Activated CD8-positive, alpha-beta T cell treated with anti-CD3 and anti-CD28 coated beads for 36 hours (primary cell): ENCODE measurements around the gene NSL1. TPM values are rescaled to one million over a fixed set of nuclear protein-coding genes. Genes with fewer than 3 reads are reported as not detected.

Experiments used
- ATAC-seq: fragments of 200-7000 bp; cut with Tn5 transposase; one replicate; pipeline ENCODE4 v1.10.0; 2021; ENCODE audit warnings: mild to moderate bottlenecking, moderate library complexity
- CTCF ChIA-PET: fragments of 350-600 bp; sonication (Branson Sonifier 250); formaldehyde crosslinking; loops from one replicate; lab custom pipeline; 2021; ENCODE audit warnings: antibody characterized with exemption; lab: Charles Lee
- POLR2A ChIA-PET: fragments of 350-600 bp; sonication (Branson Sonifier 250); formaldehyde crosslinking; loops from one replicate; lab custom pipeline; 2021; ENCODE audit warnings: antibody characterized with exemption; lab: Charles Lee
- DNase-seq: peaks from one replicate; pipeline ENCODE4 v3.0.0-alpha.2; 2020
- H3K27ac Mint-ChIP-seq: one replicate; pipeline ENCODE4 v1.8.0; 2021; ENCODE audit warnings: mild to moderate bottlenecking, mixed read lengths
- H3K27me3 Mint-ChIP-seq: one replicate; pipeline ENCODE4 v1.8.0; 2021; ENCODE audit warnings: mixed read lengths
- H3K36me3 Mint-ChIP-seq: one replicate; pipeline ENCODE4 v1.8.0; 2021; ENCODE audit warnings: low read depth, mixed read lengths
- H3K4me1 Mint-ChIP-seq: one replicate; pipeline ENCODE4 v1.8.0; 2021; ENCODE audit warnings: low read depth, mixed read lengths
- H3K4me3 Mint-ChIP-seq: one replicate; pipeline ENCODE4 v1.8.0; 2021; ENCODE audit warnings: mild to moderate bottlenecking, moderate library complexity, mixed read lengths
- H3K9me3 Mint-ChIP-seq: one replicate; pipeline ENCODE4 v1.8.0; 2021; ENCODE audit warnings: mixed read lengths
- CTCF ChIP-seq: fragments of 200-600 bp; IDR thresholded peaks from one replicate; pipeline ENCODE4 v1.8.0; 2022; ENCODE audit warnings: antibody characterized with exemption, mild to moderate bottlenecking
- intact Hi-C: fragments of 100-400 bp; cut with micrococcal nuclease; formaldehyde crosslinking; loops from one replicate; pipeline ENCODE4 v1.10.0; 2022
- total RNA-seq, 2 experiments: library from RNA; stranded (reverse); gene quantifications; one replicate each; pipeline ENCODE4 v1.2.3, GENCODE V29; 2021

NSL1 gene
- total RNA-seq, 2 experiments from 2014 or later, result 29.6 to 34.9 TPM

GRCh38 chr1:212689196-212689725, 102.3 kb downstream of the NSL1 start:
- Mint-ChIP-seq H3K27me3 (no peaks in the 10 kb centered on the region), H3K4me3 (no peak overlapping the region), H3K27ac (no peak overlapping the region), H3K4me1 (peaks cover 2% of the 10 kb centered on the region), H3K36me3 (peaks cover 58% of the 10 kb centered on the region), H3K9me3 (no peaks in the 10 kb centered on the region)
- DNase-seq (no peak), ATAC-seq (no peak)
- no peak for TF ChIP-seq CTCF
- intact Hi-C loops, result no loop called here
- POLR2A ChIA-PET, result no interaction called here
- CTCF ChIA-PET, result interaction anchor here (1.3 kb wide), 1 partner anchor 24 kb away, joined by 4 read pairs; no protein-coding TSS in a partner anchor

- ATAC-seq (no peak), DNase-seq (no peak)
- Mint-ChIP-seq H3K9me3 (no peaks in the 10 kb centered on the region), H3K36me3 (peaks cover 55% of the 10 kb centered on the region), H3K4me1 (peaks cover 9% of the 10 kb centered on the region), H3K27me3 (no peaks in the 10 kb centered on the region), H3K4me3 (no peak overlapping the region), H3K27ac (no peak overlapping the region)
- ChIA-PET POLR2A (interaction anchor here (0.8 kb wide), 1 partner anchor 9 kb away, joined by 3 read pairs; no protein-coding TSS in a partner anchor), CTCF (interaction anchor here (1.0 to 1.3 kb wide), 2 partner anchors 15 to 23 kb away, joined by 3 to 4 read pairs; no protein-coding TSS in a partner anchor)
- no peak for TF ChIP-seq CTCF
- intact Hi-C loops, result no loop called here
These were observed 103.1 kb downstream of the NSL1 start for GRCh38 chr1:212688341-212689047.

GRCh38 chr1:212687811-212688210, 103.8 kb downstream of the NSL1 start:
- no peaks in the 10 kb centered on the region for H3K9me3 Mint-ChIP-seq
- H3K36me3 Mint-ChIP-seq, result peaks cover 49% of the 10 kb centered on the region
- no peak for ATAC-seq
- peaks cover 16% of the 10 kb centered on the region for H3K4me1 Mint-ChIP-seq
- ChIA-PET CTCF (interaction anchor here (1.0 to 1.4 kb wide), 3 partner anchors 10 to 23 kb away, joined by 3 to 4 read pairs (median 4); no protein-coding TSS in a partner anchor), POLR2A (no interaction called here)
- intact Hi-C loops, result no loop called here
- TF ChIP-seq CTCF, result no peak
- no peak overlapping the region for H3K4me3 Mint-ChIP-seq
- H3K27me3 Mint-ChIP-seq, result no peaks in the 10 kb centered on the region
- no peak overlapping the region for H3K27ac Mint-ChIP-seq
- DNase-seq, result no peak

- no peaks in the 10 kb centered on the region for H3K9me3 Mint-ChIP-seq
- H3K36me3 Mint-ChIP-seq, result peaks cover 40% of the 10 kb centered on the region
- no peak for DNase-seq
- TF ChIP-seq CTCF, result no peak
- no peaks in the 10 kb centered on the region for H3K27me3 Mint-ChIP-seq
- no peak for ATAC-seq
- ChIA-PET CTCF (interaction anchor here (1.1 to 1.4 kb wide), 3 partner anchors 11 to 95 kb away, joined by 3 to 4 read pairs (median 4); no protein-coding TSS in a partner anchor), POLR2A (interaction anchor here (1.0 kb wide), 1 partner anchor 11 kb away, joined by 3 read pairs; no protein-coding TSS in a partner anchor)
- intact Hi-C loops, result no loop called here
- no peak overlapping the region for H3K27ac Mint-ChIP-seq
- H3K4me3 Mint-ChIP-seq, result no peak overlapping the region
- H3K4me1 Mint-ChIP-seq, result peaks cover 27% of the 10 kb centered on the region
These were observed 105.0 kb downstream of the NSL1 start for GRCh38 chr1:212686591-212686990.

- Mint-ChIP-seq H3K9me3 (no peaks in the 10 kb centered on the region), H3K36me3 (peaks cover 36% of the 10 kb centered on the region), H3K27ac (no peak overlapping the region), H3K4me1 (peaks cover 29% of the 10 kb centered on the region), H3K4me3 (no peak overlapping the region), H3K27me3 (no peaks in the 10 kb centered on the region)
- intact Hi-C loops, result no loop called here
- ChIA-PET CTCF (interaction anchor here (1.1 to 1.4 kb wide), 3 partner anchors 12 to 95 kb away, joined by 3 to 4 read pairs (median 4); no protein-coding TSS in a partner anchor), POLR2A (interaction anchor here (1.0 kb wide), 1 partner anchor 11 kb away, joined by 3 read pairs; no protein-coding TSS in a partner anchor)
- TF ChIP-seq CTCF, result no peak
- ATAC-seq (no peak), DNase-seq (no peak)
These were observed 105.5 kb downstream of the NSL1 start for GRCh38 chr1:212686069-212686468.
